Hepatocyte (in vitro differentiated cells): ENCODE data around the gene LRMDA. TPM values are rescaled to one million over a fixed set of nuclear protein-coding genes. Genes with fewer than 3 reads are reported as not detected.
"Not testable (repeated sequence)": the region's sequence is repeated elsewhere in the genome, so short reads cannot be mapped to it uniquely, and the experiment has no call there.

Source experiments
- DNase-seq: peaks from one replicate; pipeline ENCODE4 v3.0.0-alpha.2; 2016; ENCODE audit warnings: low spot score
- H2AFZ ChIP-seq: fragments of 200-600 bp; sonication (generic); 2 replicates; pipeline ENCODE4 v1.6.0; 2016; ENCODE audit warnings: antibody characterized with exemption, mild to moderate bottlenecking
- H3K27ac ChIP-seq: fragments of 200-600 bp; sonication (generic); 2 replicates; pipeline ENCODE4 v1.5.1; 2016; ENCODE audit warnings: mild to moderate bottlenecking
- H3K27me3 ChIP-seq: fragments of 200-600 bp; sonication (generic); 2 replicates; pipeline ENCODE4 v1.6.1; 2016
- H3K36me3 ChIP-seq: fragments of 200-600 bp; sonication (generic); replicated peaks from 2 replicates; pipeline ENCODE4 v1.5.1; 2016; ENCODE audit warnings: low read depth; ENCODE audit not compliant: insufficient read depth
- H3K4me1 ChIP-seq: fragments of 200-600 bp; sonication (generic); 2 replicates; pipeline ENCODE4 v1.5.1; 2016; ENCODE audit warnings: mild to moderate bottlenecking, moderate library complexity; ENCODE audit not compliant: insufficient read depth
- H3K4me2 ChIP-seq: fragments of 200-600 bp; sonication (generic); 2 replicates; pipeline ENCODE4 v1.6.0; 2016
- H3K4me3 ChIP-seq: fragments of 200-600 bp; sonication (generic); 2 replicates; pipeline ENCODE4 v1.5.1; 2016; ENCODE audit warnings: mild to moderate bottlenecking
- H3K79me2 ChIP-seq: fragments of 200-600 bp; sonication (generic); 2 replicates; pipeline ENCODE4 v1.6.0; 2017; ENCODE audit warnings: mild to moderate bottlenecking
- H3K9me2 ChIP-seq: fragments of 200-600 bp; sonication (generic); replicated peaks from 2 replicates; pipeline ENCODE4 v1.6.0; 2017; ENCODE audit warnings: mild to moderate bottlenecking; ENCODE audit not compliant: insufficient read depth
- H3K9me3 ChIP-seq: fragments of 200-600 bp; sonication (generic); 2 replicates; pipeline ENCODE4 v1.5.1; 2016; ENCODE audit warnings: low read depth, mild to moderate bottlenecking
- H4K20me1 ChIP-seq: fragments of 200-600 bp; sonication (generic); 2 replicates; pipeline ENCODE4 v1.6.0; 2016; ENCODE audit warnings: mild to moderate bottlenecking; ENCODE audit not compliant: insufficient read depth, poor library complexity, severe bottlenecking
- EZH2 ChIP-seq: fragments of 200-600 bp; sonication (generic); IDR thresholded peaks from 2 replicates; pipeline ENCODE4 v1.6.1; 2016; ENCODE audit warnings: antibody characterized with exemption, mild to moderate bottlenecking, borderline replicate concordance
- EZH2phosphoT487 ChIP-seq: fragments of 200-600 bp; sonication (generic); IDR thresholded peaks from one replicate; pipeline ENCODE4 v1.6.1; 2018; ENCODE audit warnings: antibody characterized with exemption, mild to moderate bottlenecking, low read depth, moderate library complexity; ENCODE audit not compliant: unreplicated experiment, severe bottlenecking
- WGBS: methylation state at CpG from one replicate; pipeline ENCODE4 v1.1.6; 2016; ENCODE audit warnings: low lambda C conversion rate; ENCODE audit errors: missing lambda C conversion rate; 5-methylcytosine and 5-hydroxymethylcytosine counted together
- polyA plus RNA-seq: library from polyadenylated mRNA; unstranded; fragments of >200 nt; fragmentation: Nextera tagmentation; extraction: Ambion mirVana; gene quantifications from 2 replicates; pipeline ENCODE4 v1.2.1, GENCODE V29; 2016
- total RNA-seq: library from RNA; depleted of rRNA; stranded (reverse); fragments of >200 nt; gene quantifications from 2 replicates; pipeline ENCODE4 v1.2.3, GENCODE V29; 2014
- TF ChIP-seq, protein P1 (sequence below): fragments of 200-600 bp; sonication (generic); IDR thresholded peaks from 2 replicates; pipeline ENCODE4 v1.5.1; 2016; ENCODE audit warnings: antibody characterized with exemption, mild to moderate bottlenecking; ENCODE audit not compliant: poor library complexity

The LRMDA gene
- total and polyA plus RNA-seq, 2 experiments from 2014 or later, result 5.6 to 15.7 TPM

DNA sequence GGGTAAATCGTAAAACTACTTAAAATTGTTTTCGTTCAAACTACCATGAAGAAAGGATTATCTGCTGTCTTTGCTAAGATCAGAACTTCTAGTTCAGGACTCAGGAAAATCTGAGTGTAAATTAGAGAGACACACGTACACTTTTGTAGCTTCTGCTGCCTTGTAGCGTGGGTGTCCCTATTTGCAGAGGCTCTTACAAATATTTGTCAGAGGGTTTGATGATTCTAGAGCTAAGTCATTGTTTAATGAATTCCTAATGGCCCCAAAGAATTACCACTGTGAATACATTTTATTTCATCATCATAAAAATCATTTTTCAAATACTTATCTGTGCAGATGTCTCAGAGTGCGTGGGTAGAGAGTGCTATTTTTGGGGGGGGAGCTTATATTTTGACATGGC lies 314.9 kb downstream of the LRMDA start:
- 54% methylated on average over 5 of the region's 5 CpGs for WGBS
- no peaks in the 10 kb centered on the region for H3K9me3 ChIP-seq
- H3K79me2 ChIP-seq, result no peaks in the 10 kb centered on the region
- H3K36me3 ChIP-seq, result no peaks in the 10 kb centered on the region
- no peak for TF ChIP-seq EZH2
- TF ChIP-seq, protein P1, sequence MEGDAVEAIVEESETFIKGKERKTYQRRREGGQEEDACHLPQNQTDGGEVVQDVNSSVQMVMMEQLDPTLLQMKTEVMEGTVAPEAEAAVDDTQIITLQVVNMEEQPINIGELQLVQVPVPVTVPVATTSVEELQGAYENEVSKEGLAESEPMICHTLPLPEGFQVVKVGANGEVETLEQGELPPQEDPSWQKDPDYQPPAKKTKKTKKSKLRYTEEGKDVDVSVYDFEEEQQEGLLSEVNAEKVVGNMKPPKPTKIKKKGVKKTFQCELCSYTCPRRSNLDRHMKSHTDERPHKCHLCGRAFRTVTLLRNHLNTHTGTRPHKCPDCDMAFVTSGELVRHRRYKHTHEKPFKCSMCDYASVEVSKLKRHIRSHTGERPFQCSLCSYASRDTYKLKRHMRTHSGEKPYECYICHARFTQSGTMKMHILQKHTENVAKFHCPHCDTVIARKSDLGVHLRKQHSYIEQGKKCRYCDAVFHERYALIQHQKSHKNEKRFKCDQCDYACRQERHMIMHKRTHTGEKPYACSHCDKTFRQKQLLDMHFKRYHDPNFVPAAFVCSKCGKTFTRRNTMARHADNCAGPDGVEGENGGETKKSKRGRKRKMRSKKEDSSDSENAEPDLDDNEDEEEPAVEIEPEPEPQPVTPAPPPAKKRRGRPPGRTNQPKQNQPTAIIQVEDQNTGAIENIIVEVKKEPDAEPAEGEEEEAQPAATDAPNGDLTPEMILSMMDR, result no peak
- no peak for TF ChIP-seq EZH2phosphoT487
- H4K20me1 ChIP-seq, result no peaks in the 10 kb centered on the region
- no peaks in the 10 kb centered on the region for H3K9me2 ChIP-seq
- DNase-seq, result no peak
- no peaks in the 10 kb centered on the region for H3K27me3 ChIP-seq
- no peak overlapping the region for H3K4me2 ChIP-seq
- no peak overlapping the region for H2AFZ ChIP-seq
- H3K27ac ChIP-seq, result no peak overlapping the region
- no peaks in the 10 kb centered on the region for H3K4me1 ChIP-seq
- H3K4me3 ChIP-seq, result no peak overlapping the region

DNA sequence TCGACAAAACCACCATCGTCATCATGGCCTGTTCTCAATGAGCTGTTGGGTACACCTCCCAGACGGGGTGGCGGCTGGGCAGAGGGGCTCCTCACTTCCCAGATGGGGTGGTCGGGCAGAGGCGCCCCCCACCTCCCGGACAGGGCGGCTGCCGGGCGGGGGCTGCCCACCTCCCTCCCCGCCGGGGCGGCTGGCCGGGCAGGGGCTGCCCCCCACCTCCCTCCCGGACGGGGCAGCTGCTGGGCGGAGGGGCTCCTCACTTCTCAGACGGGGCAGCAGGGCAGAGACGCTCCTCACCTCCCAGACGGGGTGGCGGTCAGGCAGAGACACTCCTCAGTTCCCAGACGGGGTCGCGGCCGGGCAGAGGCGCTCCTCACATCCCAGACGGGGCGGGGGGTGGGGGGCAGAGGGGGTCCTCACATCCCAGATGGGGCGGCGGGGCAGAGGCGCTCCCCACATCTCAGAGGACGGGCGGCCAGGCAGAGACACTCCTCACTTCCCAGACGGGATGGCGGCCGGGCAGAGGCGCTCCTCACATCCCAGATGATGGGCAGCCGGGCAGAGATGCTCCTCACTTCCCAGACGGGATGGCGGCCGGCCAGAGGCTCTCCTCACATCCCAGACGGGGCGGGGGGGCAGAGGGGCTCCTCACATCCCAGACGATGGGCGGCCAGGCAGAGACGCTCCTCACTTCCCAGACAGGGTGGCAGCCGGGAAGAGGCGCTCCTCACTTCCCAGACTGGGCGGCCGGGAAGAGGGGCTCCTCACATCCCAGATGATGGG lies 318.9 kb downstream of the LRMDA start:
- not testable (repeated sequence) for DNase-seq, H3K4me3 ChIP-seq, H4K20me1 ChIP-seq, H3K4me1 ChIP-seq, H3K4me2 ChIP-seq, H2AFZ ChIP-seq, H3K9me2 ChIP-seq, H3K9me3 ChIP-seq, H3K27ac ChIP-seq, H3K36me3 ChIP-seq, H3K27me3 ChIP-seq, H3K79me2 ChIP-seq
- 96% methylated on average over 12 of the region's 50 CpGs for WGBS

DNA sequence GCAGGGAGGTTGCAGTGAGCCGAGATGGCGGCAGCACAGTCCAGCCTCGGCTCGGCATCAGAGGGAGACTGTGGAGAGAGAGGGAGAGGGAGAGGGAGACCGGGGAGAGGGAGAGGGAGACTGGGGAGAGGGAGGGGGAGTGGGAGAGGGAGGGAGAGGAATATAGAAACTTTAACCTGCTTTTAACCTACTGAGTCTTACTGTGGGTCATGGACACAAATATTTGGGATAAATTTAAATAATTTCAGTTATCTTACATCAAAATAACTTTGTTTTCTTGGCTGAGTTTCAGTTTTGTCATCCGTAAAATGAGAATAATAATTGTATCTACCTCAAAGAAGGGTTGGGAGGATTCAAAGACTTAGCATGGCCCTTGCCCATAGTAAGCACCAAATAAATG lies 319.8 kb downstream of the LRMDA start:
- no peak overlapping the region for H3K4me3 ChIP-seq
- no peaks in the 10 kb centered on the region for H3K27me3 ChIP-seq
- DNase-seq, result no peak
- no peaks in the 10 kb centered on the region for H3K79me2 ChIP-seq
- H2AFZ ChIP-seq, result no peak overlapping the region
- no peak overlapping the region for H3K27ac ChIP-seq
- H3K4me1 ChIP-seq, result no peaks in the 10 kb centered on the region
- H4K20me1 ChIP-seq, result no peaks in the 10 kb centered on the region
- H3K9me2 ChIP-seq, result no peaks in the 10 kb centered on the region
- no peaks in the 10 kb centered on the region for H3K9me3 ChIP-seq
- whole genome bisulfite sequencing, result over 99% methylated on average over 4 of the region's 6 CpGs
- no peaks in the 10 kb centered on the region for H3K36me3 ChIP-seq
- no peak for TF ChIP-seq EZH2phosphoT487
- no peak for TF ChIP-seq EZH2
- TF ChIP-seq, protein P1, result no peak
- no peak overlapping the region for H3K4me2 ChIP-seq

DNA sequence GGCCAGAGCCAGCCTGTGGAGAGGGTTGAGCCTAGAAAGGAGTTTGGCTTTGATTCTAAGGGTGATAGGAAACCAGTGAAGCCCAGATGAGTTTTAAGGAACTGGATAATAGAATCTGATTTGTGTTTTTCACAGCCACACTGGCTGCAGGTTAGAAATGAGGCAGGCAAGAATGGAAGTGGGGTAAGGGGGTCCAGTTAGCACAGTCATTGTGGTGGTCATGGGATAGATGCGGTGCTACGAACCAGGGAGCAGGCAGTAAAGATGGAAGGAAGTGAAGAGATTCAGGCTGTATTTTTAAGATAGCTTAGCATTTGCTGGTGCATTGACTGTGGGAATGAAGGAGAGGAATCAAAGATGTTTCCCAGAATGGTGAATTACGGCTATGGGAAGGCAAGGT lies 322.2 kb downstream of the LRMDA start:
- no peaks in the 10 kb centered on the region for H3K4me1 ChIP-seq
- no peak overlapping the region for H3K27ac ChIP-seq
- H2AFZ ChIP-seq, result no peak overlapping the region
- WGBS, result 98% methylated on average over 3 of the region's 3 CpGs
- DNase-seq, result no peak
- H3K4me2 ChIP-seq, result no peak overlapping the region
- no peaks in the 10 kb centered on the region for H3K36me3 ChIP-seq
- TF ChIP-seq EZH2, result no peak
- TF ChIP-seq, protein P1, result no peak
- no peak for TF ChIP-seq EZH2phosphoT487
- H3K9me2 ChIP-seq, result no peaks in the 10 kb centered on the region
- no peaks in the 10 kb centered on the region for H4K20me1 ChIP-seq
- no peaks in the 10 kb centered on the region for H3K79me2 ChIP-seq
- H3K9me3 ChIP-seq, result no peaks in the 10 kb centered on the region
- H3K27me3 ChIP-seq, result no peaks in the 10 kb centered on the region
- H3K4me3 ChIP-seq, result no peak overlapping the region
